IPS-20b (cell line): ENCODE measurements around the gene RELL1.

Experiments
- H3K27ac ChIP-seq: one replicate; pipeline ENCODE4 v1.5.1; 2013; ENCODE audit warnings: low read length
- H3K27me3 ChIP-seq: 2 replicates; pipeline ENCODE4 v1.6.1; 2013; ENCODE audit warnings: mild to moderate bottlenecking, low read length, inconsistent platforms; ENCODE audit not compliant: insufficient read depth
- H3K36me3 ChIP-seq: 2 replicates; pipeline ENCODE4 v1.6.1; 2013; ENCODE audit warnings: low read depth, mild to moderate bottlenecking, inconsistent platforms, low read length, moderate library complexity; ENCODE audit not compliant: insufficient read depth
- H3K4me1 ChIP-seq: 2 replicates; pipeline ENCODE4 v1.6.1; 2013; ENCODE audit warnings: mild to moderate bottlenecking, control low read depth, inconsistent platforms, low read length, moderate library complexity; ENCODE audit not compliant: insufficient read depth
- H3K4me3 ChIP-seq: 2 replicates; pipeline ENCODE4 v1.5.1; 2013; ENCODE audit warnings: mild to moderate bottlenecking, low read length, inconsistent platforms
- H3K9ac ChIP-seq: 2 replicates; pipeline ENCODE4 v1.6.1; 2013; ENCODE audit warnings: low read depth, mild to moderate bottlenecking, inconsistent platforms, low read length, moderate library complexity
- H3K9me3 ChIP-seq: 2 replicates; pipeline ENCODE4 v1.6.1; 2013; ENCODE audit warnings: mild to moderate bottlenecking, low read depth, low read length, inconsistent platforms; ENCODE audit not compliant: insufficient read depth

RELL1 gene

GRCh38 chr4:37721995-37722638, 35.9 kb upstream of the RELL1 start:
- no peak overlapping the region for H3K27ac ChIP-seq
- no peaks in the 10 kb centered on the region for H3K27me3 ChIP-seq
- no peak overlapping the region for H3K4me3 ChIP-seq
- H3K36me3 ChIP-seq: no peaks in the 10 kb centered on the region
- H3K9me3 ChIP-seq: no peaks in the 10 kb centered on the region
- H3K9ac ChIP-seq: no peak overlapping the region
- no peaks in the 10 kb centered on the region for H3K4me1 ChIP-seq

- Histone ChIP-seq H3K27me3 (no peaks in the 10 kb centered on the region), H3K4me3 (no peak overlapping the region), H3K9ac (no peak overlapping the region), H3K27ac (no peak overlapping the region), H3K36me3 (no peaks in the 10 kb centered on the region), H3K4me1 (no peaks in the 10 kb centered on the region), H3K9me3 (no peaks in the 10 kb centered on the region)
Observed at GRCh38 chr4:37719021-37719420, 32.8 kb upstream of the RELL1 start.

GRCh38 chr4:37717576-37717975, 31.4 kb upstream of the RELL1 start:
- no peak overlapping the region for H3K9ac ChIP-seq
- H3K9me3 ChIP-seq: no peaks in the 10 kb centered on the region
- no peak overlapping the region for H3K27ac ChIP-seq
- no peak overlapping the region for H3K4me3 ChIP-seq
- no peaks in the 10 kb centered on the region for H3K4me1 ChIP-seq
- no peaks in the 10 kb centered on the region for H3K27me3 ChIP-seq
- no peaks in the 10 kb centered on the region for H3K36me3 ChIP-seq

GRCh38 chr4:37715889-37716402, 29.8 kb upstream of the RELL1 start:
- no peaks in the 10 kb centered on the region for H3K9me3 ChIP-seq
- H3K27ac ChIP-seq: no peak overlapping the region
- H3K4me3 ChIP-seq: no peak overlapping the region
- H3K9ac ChIP-seq: no peak overlapping the region
- no peaks in the 10 kb centered on the region for H3K4me1 ChIP-seq
- H3K27me3 ChIP-seq: no peaks in the 10 kb centered on the region
- no peaks in the 10 kb centered on the region for H3K36me3 ChIP-seq

GRCh38 chr4:37710491-37710890, 24.3 kb upstream of the RELL1 start:
- Histone ChIP-seq H3K36me3 (no peaks in the 10 kb centered on the region), H3K9me3 (no peaks in the 10 kb centered on the region), H3K9ac (no peak overlapping the region), H3K27me3 (no peaks in the 10 kb centered on the region), H3K4me1 (no peaks in the 10 kb centered on the region), H3K4me3 (no peak overlapping the region), H3K27ac (no peak overlapping the region)

GRCh38 chr4:37706032-37706431, 19.9 kb upstream of the RELL1 start:
- H3K27ac ChIP-seq: no peak overlapping the region
- no peaks in the 10 kb centered on the region for H3K4me1 ChIP-seq
- H3K9ac ChIP-seq: no peak overlapping the region
- no peaks in the 10 kb centered on the region for H3K9me3 ChIP-seq
- no peaks in the 10 kb centered on the region for H3K36me3 ChIP-seq
- H3K27me3 ChIP-seq: no peaks in the 10 kb centered on the region
- H3K4me3 ChIP-seq: no peak overlapping the region

- Histone ChIP-seq H3K4me1 (no peaks in the 10 kb centered on the region), H3K27me3 (no peaks in the 10 kb centered on the region), H3K9ac (no peak overlapping the region), H3K36me3 (no peaks in the 10 kb centered on the region), H3K27ac (no peak overlapping the region), H3K9me3 (no peaks in the 10 kb centered on the region), H3K4me3 (no peak overlapping the region)
Observed at GRCh38 chr4:37705571-37705970, 19.4 kb upstream of the RELL1 start.

- H3K27me3 ChIP-seq: no peaks in the 10 kb centered on the region
- H3K9me3 ChIP-seq: no peaks in the 10 kb centered on the region
- H3K36me3 ChIP-seq: no peaks in the 10 kb centered on the region
- H3K9ac ChIP-seq: no peak overlapping the region
- H3K27ac ChIP-seq: no peak overlapping the region
- no peak overlapping the region for H3K4me3 ChIP-seq
- no peaks in the 10 kb centered on the region for H3K4me1 ChIP-seq
Observed at GRCh38 chr4:37699868-37700481, 13.8 kb upstream of the RELL1 start.

- Histone ChIP-seq H3K9me3 (no peaks in the 10 kb centered on the region), H3K27ac (no peak overlapping the region), H3K9ac (no peak overlapping the region), H3K4me1 (no peaks in the 10 kb centered on the region), H3K27me3 (no peaks in the 10 kb centered on the region), H3K36me3 (no peaks in the 10 kb centered on the region), H3K4me3 (no peak overlapping the region)
Observed at GRCh38 chr4:37697566-37697965, 11.4 kb upstream of the RELL1 start.

- no peaks in the 10 kb centered on the region for H3K27me3 ChIP-seq
- no peaks in the 10 kb centered on the region for H3K9me3 ChIP-seq
- H3K9ac ChIP-seq: no peak overlapping the region
- H3K27ac ChIP-seq: no peak overlapping the region
- peaks cover 11% of the 10 kb centered on the region for H3K4me1 ChIP-seq
- H3K4me3 ChIP-seq: no peak overlapping the region
- no peaks in the 10 kb centered on the region for H3K36me3 ChIP-seq
Observed at GRCh38 chr4:37693450-37694190, 7.4 kb upstream of the RELL1 start.

GRCh38 chr4:37693030-37693429, 6.9 kb upstream of the RELL1 start:
- H3K4me3 ChIP-seq: no peak overlapping the region
- peaks cover 2% of the 10 kb centered on the region; the same call in 1 of the 2 replicates for H3K27me3 ChIP-seq
- no peaks in the 10 kb centered on the region for H3K9me3 ChIP-seq
- H3K27ac ChIP-seq: no peak overlapping the region
- H3K36me3 ChIP-seq: no peaks in the 10 kb centered on the region
- H3K4me1 ChIP-seq: peaks cover 11% of the 10 kb centered on the region
- H3K9ac ChIP-seq: no peak overlapping the region

- Histone ChIP-seq H3K4me1 (peaks cover 17% of the 10 kb centered on the region), H3K36me3 (no peaks in the 10 kb centered on the region), H3K4me3 (no peak overlapping the region), H3K9me3 (no peaks in the 10 kb centered on the region), H3K27ac (no peak overlapping the region), H3K27me3 (peaks cover 14% of the 10 kb centered on the region), H3K9ac (no peak overlapping the region)
Observed at GRCh38 chr4:37690976-37691375, 4.8 kb upstream of the RELL1 start.
